GM19455 (cell line): ENCODE results near the gene LCORL.

Experiments
- ATAC-seq: cut with Tn5 transposase; IDR thresholded peaks from one replicate; pipeline ENCODE4 v1.9.1; 2021; ENCODE audit not compliant: unreplicated experiment

LCORL gene

DNA sequence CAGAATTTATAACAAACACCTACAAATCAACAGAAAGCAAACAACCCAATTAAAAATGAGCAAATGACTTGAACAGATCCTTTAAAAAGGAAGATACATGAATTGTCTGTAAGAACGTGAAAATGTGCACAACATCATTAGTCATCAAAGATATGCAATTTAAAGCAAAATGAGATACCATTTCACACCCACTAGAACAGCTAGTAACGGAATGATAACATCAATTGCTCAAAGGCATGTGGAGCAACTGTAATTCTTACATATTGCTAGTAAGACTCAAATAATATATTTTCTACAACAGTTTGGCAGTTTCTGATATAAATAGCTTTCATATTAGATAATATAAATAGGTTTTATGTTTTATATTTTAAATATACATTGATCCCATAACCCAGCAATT, 82.5 kb downstream of the LCORL start:
- ATAC-seq: no peak

DNA sequence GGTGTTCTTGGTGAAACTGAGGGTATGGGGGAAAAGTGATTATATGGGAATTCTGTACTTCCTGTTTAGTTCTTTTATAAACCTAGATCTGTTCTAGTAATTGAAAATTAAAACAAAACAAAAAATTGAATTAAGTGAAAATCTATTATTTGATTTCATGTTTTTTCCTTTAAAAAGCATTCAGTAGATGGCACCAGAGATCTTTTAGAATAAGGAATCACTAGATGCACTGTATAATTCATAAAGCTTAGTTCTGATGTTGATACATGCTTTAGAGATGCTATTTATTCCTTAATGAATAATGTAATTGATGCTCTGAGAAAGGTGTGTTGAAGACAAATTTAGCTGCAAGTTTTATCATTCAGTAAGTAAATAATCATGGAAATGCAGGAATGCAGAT, 87.3 kb downstream of the LCORL start:
- ATAC-seq: no peak

DNA sequence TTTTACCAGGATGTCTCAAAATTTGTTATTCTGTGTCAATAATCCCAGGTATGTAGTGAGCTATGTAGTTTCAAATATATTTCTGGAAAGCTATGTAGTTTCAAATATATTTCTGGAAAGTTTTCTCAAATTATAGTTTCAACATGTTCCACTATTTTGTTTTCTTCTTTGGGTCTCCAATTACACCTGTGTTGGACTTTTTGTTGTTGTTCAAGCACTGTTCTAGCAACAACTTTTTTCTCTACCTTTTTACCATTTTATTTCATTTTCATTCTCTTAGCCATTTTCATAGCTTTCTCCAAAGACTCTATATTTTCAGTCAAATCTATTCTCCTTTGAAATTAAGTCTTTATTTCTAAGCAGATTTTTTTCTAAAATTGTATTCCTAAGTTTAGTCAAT, 88.4 kb downstream of the LCORL start:
- no peak for ATAC-seq

- no peak for ATAC-seq
These were observed 89.5 kb downstream of the LCORL start for GRCh38 chr4:17932041-17932440.

DNA sequence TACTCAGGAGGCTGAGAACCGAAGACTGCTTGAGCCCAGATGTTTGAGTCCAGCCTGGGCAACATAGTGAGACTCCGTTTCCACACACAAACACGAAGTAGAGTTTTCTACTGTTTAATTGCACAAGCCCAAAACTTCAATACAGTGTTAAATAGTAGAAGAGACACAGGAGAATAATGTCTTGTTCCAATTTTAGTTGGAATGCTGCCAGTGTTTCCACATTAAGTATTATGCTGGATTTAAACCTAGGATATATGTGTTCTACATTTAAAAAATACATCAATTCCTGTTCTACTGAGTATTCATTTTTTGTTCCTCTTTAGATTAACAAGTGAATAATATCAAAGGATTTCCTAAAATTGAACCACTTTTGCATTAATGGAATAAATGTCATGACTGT, 91.3 kb downstream of the LCORL start:
- no peak for ATAC-seq

- no peak for ATAC-seq
These were observed 97.4 kb downstream of the LCORL start for GRCh38 chr4:17924189-17924588.

- ATAC-seq: no peak
These were observed 100.1 kb downstream of the LCORL start for GRCh38 chr4:17921451-17921850.

- ATAC-seq: no peak
These were observed 100.9 kb downstream of the LCORL start for GRCh38 chr4:17920681-17921080.

DNA sequence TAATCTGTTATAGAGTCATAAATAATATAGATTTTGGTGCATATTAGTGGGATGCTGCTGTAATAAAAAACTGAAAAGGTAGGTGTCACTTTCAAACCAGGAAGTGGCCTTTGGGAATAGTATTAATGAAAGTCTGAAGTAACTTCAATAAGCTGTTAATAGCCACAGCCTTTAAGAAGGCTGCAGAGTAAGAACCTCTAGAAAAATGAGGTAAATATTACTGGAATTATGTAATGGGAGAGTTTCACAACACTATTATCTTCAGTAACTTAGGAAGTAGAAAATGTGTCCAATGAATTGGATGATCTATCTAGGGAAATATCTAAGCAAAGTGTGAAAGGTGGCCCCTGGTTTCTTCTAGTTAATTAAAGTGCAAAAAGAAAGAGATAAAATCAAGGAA, 106.1 kb downstream of the LCORL start:
- no peak for ATAC-seq

DNA sequence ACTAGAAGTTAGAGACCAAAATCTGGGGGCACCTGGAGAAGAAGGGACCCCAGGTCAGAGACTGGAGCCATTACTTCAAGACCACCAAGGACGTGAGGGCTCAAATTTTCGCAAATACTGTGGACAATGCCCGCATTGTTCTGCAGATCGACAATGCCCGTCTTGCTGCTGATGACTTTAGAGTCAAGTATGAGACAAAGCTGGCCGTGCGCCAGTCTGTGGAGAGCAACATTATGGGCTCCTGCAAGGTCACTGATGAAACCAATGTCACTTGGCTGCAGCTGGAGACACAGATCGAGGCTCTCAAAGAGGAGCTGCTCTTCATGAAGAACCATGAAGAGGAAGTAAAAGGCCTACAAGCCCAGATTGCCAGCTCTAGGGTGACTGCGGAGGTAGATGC, 109.5 kb downstream of the LCORL start:
- no peak for ATAC-seq

GRCh38 chr4:17911608-17912007, 109.9 kb downstream of the LCORL start:
- no peak for ATAC-seq

DNA sequence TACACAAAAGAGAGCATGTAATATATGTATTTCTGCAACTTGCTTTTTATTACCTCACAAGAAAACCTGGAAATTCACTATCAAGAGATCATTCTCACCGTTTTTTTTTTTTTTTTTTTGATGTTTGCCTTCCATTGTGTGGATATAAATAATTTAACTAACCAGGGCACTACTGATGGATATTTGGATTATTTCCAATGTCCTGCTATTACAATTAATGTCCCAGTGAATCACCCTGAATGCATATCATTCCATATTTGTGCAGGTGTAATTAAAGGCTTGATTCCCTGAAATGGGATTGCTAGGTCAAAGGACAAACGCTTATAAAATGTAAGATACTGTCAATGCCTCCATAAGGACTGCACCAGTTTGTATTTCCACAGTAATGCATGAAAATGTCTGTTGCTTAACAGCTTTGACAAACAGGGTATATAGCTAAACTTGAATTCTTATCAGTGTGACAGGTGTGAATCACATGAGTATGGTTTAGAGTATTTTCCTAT, 123.0 kb downstream of the LCORL start:
- ATAC-seq: no peak

DNA sequence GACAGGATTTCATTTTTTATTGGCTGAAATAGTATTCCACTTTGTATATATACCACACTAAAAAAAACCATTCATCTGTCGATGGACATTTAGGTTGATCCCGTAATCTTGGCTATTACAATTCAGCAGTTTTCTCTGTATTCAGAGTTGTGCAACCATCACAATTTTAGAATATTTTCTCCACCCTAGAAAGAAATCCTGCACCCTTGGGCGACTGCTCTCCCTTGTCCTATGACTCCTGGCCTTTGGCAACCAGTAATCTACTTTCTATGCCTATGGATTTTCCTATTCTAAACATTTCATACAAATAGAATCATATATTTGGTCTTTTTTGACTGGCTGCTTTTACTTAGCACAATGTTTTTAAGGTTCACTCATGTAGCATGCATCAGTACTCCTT, 126.1 kb downstream of the LCORL start:
- ATAC-seq: no peak

GRCh38 chr4:17894421-17894820, 127.1 kb downstream of the LCORL start:
- no peak for ATAC-seq

DNA sequence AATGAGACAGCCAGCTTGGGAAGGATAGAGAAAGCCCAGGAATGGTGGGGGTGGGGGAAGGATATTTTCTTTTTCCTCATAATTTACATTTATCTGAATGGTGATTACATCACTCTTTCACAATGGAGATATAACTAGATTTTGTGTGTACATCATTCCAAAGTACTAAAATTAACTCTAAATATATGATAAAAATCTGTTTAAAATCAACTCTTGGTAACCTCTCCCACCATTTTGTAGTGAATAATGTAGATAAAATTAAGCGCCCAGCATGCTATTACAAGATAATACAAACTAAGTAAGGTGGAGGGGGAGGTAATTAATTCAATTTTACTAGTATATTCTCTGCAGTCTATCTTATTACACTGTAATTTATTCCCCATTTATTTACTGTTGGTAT, 131.9 kb downstream of the LCORL start:
- no peak for ATAC-seq

DNA sequence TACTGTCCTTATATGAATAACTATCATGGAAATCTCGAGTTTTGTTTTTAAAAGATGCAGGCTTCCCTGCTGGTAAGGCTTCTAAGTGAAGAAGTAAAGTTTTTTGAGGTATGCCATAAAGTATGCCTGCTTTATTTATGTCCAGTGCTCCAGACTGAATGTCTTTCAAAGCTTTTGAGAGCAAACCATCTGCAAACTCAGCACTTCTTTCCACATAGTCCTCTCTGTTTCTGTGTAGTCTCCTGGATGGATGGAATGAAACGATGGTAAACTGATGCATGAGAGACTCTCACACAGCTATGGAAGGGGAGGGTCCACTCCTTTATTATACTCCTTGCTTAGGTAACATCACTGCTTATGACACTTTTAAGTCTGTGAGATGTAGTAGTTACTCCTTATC, 137.0 kb downstream of the LCORL start:
- ATAC-seq: no peak

- ATAC-seq: no peak
These were observed 137.5 kb downstream of the LCORL start for GRCh38 chr4:17884063-17884462.

- ATAC-seq: no peak
These were observed 143.9 kb downstream of the LCORL start for GRCh38 chr4:17877661-17878060.

DNA sequence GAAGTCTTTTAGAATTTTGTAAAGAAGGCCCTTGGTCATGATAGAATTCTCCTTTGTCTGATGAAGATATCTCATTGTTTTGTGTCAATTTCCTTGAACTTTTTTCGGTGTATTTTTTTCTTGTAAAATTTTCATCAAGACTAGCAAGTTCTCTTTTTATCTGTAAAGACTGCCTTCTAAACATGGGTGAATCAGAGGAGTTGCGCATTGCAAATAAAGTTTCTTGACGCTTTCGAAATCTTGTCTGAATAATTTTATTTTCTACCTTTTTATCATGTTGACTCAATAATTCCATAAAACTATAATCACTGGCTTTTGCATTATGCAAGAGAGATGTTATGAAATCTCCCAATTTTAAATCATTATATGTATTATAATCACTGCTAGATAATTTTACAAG, 144.6 kb downstream of the LCORL start:
- ATAC-seq: no peak

DNA sequence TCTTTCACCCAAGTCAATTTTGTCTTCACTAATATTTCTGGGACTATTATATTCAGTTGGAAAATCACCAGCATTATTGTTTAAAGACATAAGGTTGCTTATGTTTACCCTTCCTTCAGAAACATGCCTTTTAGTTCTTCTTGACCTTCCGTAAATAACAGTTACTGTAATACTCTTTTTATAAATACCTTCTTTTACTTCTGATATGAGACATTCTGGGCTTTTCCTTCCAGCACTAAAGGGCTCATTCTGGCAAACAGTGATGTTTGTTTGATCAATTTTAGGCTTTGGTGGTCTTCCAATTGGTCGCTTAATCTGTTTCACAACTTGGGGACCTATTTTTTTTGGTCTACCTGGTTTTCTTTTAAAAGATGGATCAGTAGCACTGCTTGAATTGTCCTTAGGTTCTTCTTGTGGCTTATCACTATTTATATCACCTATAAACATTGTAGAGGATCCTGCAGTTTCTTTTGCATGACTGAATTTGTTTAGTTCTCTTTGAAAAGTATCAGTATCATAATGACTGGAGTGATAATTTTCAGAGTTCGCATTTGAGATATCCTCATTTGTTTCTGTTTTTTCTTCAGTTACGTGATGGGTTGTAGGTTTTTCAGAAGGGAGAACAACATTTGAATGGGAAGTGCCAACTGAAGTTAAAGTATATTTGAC, 146.0 kb downstream of the LCORL start:
- peak; percentile 96 for ATAC-seq

DNA sequence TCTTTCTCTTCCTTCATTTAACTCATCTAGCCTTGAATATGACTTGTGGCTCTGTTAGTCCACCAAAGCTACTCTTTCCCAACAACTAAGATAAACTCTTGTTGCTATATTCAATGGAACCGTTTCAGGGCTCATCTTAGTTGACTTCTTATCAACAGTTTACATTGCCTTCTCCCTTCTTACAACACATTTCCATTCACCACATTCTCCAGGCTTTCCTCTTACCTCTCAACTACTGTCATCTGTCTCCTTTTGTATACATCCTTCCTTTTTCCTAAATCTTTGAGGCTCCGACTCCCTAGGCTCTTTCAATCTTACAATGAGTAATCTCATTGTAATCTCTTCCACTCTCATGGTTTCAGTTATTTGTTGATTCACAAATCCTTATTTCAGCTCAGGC, 152.2 kb downstream of the LCORL start:
- ATAC-seq: no peak

DNA sequence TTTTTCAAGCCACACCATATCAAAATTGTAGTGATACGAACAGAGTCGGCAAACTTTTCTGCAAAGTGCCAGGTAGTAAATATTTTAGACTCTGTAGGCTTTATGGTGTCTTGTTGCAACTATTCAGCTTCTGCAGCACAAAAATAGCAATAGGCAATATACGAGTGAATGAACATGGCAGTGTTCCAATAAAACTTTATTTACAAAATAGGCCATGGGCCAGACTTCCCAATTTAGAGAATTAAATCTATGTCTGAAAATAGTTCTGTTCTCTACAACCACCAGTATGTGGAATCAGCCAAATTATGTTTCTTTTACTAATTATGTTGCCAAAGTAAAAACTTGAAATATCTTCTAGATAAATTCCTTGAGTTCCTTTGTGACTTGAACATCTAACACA, 154.3 kb downstream of the LCORL start:
- ATAC-seq: no peak

- no peak for ATAC-seq
These were observed 154.7 kb downstream of the LCORL start for GRCh38 chr4:17866810-17867209.
